HG03103 (cell line): ENCODE data around the gene GFRA1.

Source experiments
- ATAC-seq: cut with Tn5 transposase; IDR thresholded peaks from one replicate; pipeline ENCODE4 v1.9.1; 2021; ENCODE audit warnings: low read depth; ENCODE audit not compliant: unreplicated experiment

The GFRA1 gene, protein sequence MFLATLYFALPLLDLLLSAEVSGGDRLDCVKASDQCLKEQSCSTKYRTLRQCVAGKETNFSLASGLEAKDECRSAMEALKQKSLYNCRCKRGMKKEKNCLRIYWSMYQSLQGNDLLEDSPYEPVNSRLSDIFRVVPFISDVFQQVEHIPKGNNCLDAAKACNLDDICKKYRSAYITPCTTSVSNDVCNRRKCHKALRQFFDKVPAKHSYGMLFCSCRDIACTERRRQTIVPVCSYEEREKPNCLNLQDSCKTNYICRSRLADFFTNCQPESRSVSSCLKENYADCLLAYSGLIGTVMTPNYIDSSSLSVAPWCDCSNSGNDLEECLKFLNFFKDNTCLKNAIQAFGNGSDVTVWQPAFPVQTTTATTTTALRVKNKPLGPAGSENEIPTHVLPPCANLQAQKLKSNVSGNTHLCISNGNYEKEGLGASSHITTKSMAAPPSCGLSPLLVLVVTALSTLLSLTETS

DNA sequence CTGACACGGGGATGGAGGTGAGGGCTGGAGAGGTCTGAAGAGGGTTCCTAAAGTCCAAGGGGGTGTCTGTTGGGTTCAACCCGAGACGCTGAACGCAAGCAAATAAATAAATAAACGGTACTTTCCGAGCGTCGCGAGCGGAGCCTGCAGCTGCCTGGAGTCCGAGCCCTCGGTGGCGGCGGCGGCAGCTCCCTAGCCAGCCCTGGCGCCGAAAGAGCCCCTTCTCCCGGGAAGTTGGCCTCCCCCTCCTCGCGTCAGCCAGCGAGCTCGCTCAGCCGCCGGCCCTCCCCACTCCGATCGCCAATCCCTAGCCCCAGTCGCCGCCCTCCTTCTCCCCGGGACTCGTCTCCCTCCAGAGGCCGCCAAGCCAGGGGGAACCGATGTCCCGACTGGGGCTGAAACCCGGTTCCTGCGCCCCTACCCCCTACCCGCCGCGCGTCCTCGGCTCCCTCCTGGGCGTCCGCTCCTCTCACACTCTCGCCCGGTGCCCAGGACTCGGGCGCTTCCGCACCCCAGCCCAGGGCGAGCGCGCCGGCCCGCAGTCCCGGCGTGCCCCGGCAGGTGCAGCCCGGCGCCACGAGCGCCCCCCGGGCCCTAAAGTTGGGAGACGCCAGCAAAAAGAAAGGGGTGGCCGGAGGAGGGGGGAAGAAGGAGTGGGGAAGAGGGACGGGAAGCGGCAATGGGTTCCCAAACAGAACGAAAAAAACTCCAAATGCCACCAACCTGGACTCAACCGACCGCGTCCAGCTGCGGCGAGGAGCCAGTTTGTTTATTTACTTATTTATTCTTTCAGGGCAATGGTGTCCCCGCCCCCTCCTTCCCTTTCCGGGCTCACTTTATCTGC is at the start of gene GFRA1:
Gene GFRA1 (minus strand): TSS at position 767 of the 844 bp plus-strand sequence. CDS start 1,177 bp downstream, outside the sequence.
- ATAC-seq: no peak

DNA sequence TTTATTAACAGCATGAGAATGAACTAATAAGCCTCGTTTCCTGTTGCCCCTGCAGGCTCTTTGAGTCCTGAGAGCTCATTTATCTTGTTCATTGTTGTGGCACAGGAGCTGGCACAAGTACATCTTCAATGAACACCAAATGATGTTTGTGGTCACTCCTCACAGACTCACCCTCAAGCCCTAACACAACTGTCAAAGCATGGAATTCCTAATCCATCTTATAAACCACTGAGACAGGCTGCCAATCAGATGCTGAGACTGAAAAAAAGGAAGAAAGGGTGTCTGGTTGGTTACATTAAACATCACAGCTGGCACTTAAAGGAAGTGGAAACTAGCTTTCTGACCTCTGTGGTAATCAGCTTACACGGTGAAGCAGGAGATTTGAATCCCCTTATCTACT is 43.5 kb upstream of the GFRA1 start:
- ATAC-seq: no peak

DNA sequence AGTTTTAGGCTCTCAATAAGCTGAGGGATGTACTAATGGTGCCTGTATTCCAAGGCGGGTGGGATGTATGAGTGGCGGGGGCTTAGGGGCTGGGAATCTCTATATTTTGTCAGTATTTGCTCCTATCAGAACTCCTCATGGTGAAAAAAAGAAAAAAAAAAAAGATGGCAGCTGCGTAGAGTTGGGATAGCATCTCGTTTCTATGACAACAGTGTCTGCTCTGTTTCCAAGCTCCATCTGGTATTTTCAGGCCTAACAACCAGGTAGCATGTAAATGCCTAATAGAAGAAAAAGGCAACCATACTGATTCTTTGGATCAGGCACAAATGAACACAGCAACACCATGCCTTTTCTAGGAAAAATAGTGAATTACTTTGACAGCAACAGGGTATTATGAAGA is 39.5 kb upstream of the GFRA1 start:
- ATAC-seq: no peak

DNA sequence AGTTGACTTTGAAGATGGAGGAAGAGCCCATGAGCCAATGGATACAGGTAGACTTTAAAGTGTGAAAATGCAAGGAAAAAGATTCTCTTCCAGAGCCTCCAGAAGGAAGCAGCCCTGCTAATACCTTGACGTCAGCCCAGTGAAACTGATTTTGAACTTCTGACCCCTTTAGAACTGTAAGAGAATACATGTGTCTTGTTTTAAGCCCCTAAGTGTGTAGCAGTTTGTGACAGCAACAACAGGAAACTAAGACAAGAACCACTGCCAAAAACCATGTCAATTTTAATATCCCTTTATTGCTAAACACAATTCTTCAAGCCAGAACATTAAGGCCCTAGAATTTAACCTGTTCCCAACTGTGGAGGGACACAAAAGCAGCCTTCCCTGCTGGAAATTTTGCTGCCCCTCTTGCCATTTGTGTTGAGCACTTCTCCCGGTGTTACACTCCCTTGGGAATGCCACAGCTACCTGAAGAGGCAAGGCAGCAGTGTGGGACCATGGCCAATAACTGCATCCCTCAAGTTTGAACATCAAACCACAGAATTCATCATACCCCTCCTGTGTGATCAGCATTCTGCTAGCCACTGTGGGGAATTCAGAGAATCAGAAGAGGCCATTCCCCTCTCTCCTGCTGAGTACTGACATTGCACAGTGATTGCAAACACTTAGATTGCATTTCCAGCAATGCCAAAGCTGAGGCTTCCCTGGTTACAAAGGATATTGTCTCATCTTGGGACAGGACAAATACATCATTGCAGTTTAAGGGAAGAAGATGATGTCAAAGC is 38.9 kb upstream of the GFRA1 start:
- no peak for ATAC-seq

DNA sequence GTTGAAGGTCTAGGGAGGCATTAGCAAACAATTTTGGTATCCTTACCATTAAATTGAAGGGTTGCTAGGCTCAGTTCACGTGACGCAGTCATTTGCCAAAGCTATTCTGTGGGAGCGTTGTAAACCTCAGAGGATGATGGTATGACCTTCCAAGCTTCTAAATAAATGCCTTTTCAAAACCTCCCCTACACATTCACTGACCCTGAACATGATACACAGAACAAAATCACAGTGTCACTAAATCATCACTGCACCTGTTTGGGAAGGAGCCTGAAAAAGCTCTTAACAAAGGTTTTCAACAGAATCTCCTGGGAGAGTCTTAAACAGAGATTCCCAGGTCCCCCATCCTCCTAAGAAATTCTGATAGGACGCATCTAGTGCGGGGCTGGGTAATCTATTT is 38.0 kb upstream of the GFRA1 start:
- ATAC-seq: no peak

DNA sequence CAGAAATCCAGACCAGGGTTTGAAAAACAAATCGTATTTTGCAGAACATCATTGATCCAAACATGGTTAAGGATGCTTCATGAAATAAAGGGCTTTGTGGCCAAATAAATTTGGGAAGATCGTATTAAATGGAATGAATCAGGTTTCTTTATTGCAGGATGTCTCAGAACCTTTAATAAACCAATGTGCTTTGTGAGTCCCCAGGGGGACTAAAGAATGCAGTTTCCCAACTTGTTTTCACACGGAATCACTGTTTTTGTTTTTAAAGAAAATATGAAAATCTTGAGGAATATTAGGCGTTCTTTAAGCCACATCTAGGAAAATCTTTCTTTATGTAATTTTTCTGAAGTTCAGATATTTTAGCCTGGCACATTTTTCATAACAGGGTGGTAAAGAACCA is 34.4 kb upstream of the GFRA1 start:
- no peak for ATAC-seq

DNA sequence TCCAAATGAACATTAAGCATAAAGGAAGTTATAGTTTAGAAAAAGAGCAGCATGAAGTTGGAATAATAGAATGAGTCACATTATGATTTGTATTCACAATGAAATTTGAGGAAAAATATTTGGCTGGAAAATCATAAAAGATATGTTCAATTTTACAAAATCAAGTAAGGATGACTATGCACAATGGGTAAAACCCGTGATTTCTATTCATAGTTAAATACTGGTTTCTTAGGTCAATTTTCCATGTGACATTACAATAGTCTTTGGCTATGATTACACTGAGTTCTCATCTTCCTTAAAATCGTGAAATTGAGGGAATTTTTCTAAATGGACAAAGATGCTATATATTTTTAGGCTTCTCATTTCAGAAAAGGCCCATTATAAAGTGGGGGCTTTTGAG is 33.8 kb upstream of the GFRA1 start:
- no peak for ATAC-seq

DNA sequence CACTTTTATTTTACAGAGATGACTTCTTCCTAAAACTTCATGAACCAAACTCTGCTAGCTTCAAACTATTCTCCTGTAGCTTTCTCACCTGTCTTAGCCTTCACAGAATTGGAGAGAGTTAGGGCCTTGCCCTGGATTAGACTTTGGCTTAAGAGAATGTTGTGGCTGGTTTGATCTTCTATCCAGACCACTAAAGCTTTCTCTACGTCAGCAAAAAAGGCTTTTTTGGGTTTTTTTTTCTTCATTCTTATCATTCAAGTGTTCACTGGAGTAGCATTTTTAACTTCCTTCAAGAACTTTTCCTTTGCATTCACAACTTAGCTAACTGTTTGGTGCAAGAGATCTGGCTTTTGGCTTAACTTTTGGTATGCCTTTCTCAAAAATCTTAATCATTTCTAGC is 31.9 kb upstream of the GFRA1 start:
- ATAC-seq: no peak

DNA sequence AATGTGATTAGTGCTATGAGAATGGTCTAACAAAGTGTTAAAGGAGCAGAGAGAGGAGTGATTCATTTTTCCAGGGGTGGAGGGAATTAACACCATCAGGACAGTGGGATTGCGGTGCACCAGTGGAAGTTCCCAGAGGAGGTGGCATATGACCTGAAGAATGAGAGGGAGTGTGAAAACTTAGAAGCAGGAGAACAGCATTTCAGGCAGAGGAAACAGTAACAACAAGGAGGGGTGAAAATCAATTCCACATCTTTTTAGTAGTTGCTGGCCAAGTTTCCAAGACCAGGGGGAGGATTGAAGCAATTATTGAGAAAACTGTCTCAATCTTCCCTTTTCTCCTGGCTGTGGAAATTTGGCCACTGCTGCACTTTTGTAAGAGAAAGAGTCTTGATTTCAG is 27.5 kb upstream of the GFRA1 start:
- no peak for ATAC-seq

DNA sequence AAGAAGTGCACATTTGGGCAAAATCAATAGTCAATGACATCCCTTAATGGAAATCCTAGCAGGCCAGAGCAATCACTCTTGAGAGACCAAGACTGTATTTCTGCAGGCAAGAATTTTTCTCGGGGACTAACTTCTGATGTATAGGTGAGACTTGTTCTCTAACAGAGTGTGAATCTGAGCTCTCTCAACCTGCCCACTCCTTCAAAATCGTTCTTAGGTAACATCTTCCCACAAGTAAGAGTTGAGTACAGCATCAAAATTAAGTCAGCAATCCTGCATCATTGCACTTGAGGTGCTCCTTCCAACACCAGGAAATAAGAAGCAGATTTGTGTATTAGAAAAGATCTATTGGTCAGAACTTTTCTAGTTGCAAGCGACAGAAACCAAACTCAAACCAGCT is 25.6 kb upstream of the GFRA1 start:
- ATAC-seq: no peak

DNA sequence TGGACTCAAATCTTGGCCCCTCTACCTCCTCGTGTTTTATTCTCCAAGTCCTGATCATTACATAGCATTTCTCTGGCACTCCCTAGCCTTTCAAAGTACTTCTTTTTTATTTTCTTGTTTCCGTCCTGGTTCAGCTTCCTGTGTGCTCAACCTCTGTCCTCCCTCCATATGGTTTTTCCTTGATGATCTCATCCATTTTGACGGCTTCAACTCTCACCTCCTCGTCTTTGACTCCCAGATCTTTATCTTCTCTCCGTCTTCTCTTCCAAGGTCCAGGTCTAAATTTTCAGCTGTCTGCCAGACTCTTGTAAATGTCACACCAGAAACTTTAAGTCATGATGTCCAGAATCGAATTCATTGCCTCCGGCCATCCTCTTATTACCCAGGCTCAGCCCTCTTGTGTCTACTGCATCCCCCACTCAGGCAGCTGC is 23.3 kb upstream of the GFRA1 start:
- no peak for ATAC-seq

DNA sequence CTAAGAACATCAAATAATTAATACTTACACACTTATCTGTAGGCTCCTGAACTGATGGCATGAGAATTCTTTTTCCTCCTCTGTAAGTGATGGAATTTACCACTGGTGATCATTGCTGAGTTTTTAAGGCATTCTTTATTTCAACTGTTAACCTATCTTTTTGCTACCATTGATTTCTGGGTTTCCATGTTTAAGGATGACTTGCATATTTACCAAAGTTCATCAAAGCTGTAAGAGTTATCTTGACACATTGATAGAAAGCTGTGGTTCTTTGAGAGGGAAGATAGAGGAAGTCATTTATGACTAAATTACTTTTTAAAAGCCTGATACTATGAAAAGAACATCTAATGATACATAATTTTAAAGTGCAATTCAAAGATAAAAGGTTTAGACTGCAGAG is 19.5 kb upstream of the GFRA1 start:
- ATAC-seq: no peak

DNA sequence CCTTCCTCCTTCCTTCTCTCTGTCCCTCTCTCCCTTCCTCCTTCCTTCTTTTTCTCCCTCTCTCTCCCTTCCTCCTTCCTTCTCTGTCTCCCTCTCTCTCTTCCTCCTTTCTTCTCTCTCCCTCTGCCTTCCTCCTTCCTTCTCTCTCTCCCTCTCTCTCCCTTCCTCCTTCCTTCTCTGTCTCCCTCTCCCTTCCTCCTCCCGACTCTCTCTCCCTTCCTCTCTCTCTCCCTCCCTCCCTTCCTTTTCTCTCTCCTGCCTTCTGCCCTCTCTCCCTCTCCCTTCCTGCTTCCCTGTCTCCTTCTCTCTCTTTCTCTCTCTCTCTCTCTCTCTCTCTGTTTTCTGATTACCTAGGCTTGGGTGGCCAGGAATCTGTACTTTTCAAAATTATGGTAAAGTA is 16.6 kb upstream of the GFRA1 start:
- no peak for ATAC-seq

DNA sequence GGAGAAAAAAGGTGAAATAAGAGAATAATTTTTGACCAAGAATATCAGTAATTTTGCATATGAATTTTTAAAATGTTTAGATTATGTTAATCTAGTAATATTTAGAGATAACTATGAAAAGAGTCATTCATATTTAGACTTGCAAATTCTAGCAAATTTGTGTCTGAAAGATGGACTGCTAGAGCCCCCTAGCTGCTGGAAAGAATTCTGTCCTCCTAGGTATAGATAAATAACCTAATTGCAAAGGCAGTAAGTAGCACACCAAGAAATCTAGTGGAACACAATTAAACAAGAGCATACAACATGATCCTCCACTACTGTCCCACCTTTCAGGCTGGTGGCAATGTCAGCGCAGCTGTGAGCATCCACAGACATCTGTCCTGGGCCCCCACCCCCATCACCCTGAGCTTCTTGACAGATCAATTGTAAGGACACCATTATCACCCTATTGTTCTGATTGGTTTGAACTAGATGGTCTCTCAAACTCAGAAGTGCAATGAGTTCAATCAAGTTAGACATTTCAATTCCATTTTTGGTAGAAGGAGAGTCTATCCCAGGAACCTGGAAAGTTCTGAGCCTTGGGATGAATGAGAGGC is 15.0 kb upstream of the GFRA1 start:
- ATAC-seq: no peak

DNA sequence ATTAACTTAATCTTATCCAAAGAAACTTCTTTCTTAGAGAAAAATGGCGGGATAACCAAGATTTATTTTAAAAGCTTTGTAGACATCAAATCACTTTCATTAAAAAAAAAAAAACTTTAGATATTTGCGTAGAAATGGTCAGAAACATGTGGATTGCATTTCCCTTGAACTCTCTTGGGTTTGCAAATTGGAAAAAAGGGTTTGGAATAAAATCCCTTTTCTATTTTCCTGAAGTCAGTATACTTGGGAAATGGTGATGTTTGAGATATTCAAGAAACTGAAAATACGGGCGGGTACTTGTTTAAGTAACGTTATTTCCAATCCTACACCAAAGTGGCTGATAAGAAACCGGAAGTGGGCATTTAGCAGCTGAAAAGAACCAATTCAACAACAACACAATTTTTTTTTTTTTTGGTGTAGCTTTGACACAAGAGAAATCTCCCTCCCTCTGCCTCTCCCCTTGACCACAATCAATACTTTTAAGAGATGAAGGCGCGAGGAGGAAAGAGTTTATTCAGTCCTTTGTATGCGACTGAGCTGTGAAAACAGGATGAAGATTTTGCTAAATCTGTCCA is 13.7 kb upstream of the GFRA1 start:
- ATAC-seq: no peak

DNA sequence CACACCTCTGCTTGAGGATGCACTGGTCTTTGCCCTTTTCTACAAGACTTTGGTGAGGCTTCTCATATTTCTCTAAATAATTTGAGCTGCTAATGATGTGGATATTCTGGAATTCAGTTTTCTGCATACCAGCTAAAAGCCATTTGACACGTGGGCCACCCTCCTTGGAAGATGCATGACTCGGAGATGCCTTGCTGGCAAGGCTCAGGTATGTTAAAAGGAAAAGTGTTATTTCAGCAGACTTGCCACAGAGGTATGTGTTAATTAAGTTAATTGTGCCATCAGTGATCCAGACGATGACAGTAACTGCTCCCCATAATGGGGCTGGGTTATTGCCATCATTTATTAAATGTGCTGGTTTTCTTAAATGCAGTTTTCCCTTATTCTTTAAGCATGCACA is 8.8 kb upstream of the GFRA1 start:
- no peak for ATAC-seq

DNA sequence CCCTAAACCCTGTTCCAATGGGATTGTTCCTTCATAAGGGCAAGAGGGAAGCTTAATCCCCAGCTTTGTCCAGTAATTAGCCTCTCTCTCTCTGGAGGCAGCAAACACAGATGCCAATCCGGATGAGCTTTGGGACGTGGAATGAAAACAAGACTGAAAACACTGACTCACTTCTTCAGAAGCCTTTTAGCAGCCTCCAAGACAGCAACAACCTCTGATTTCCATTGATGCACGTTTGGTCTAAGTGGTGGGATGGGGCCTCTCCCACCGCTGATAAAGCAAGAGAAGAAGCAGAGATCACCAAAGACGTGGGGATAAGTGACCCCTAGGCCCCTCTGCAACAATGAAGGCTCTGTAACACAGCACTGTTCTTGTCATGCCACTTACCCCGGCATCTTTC is 5.8 kb upstream of the GFRA1 start:
- no peak for ATAC-seq

DNA sequence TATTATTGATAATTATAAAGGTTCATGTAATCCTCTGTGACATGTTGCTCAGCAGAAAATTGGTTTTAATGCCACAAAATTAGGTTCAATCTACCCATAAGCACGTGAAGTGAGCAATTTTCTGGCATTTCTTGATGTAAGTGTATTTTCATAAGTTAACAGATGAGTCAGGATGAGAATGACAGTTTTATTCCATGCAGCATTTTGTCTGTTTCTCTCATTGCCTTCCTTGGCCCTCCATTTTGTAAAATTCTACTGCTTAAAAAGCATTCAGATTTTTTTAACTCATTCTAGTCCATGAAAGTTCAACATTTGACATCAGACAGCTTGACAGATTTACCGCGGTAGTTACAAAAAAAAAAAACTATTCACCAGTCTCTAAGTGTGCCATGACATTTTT is 4.0 kb upstream of the GFRA1 start:
- no peak for ATAC-seq

DNA sequence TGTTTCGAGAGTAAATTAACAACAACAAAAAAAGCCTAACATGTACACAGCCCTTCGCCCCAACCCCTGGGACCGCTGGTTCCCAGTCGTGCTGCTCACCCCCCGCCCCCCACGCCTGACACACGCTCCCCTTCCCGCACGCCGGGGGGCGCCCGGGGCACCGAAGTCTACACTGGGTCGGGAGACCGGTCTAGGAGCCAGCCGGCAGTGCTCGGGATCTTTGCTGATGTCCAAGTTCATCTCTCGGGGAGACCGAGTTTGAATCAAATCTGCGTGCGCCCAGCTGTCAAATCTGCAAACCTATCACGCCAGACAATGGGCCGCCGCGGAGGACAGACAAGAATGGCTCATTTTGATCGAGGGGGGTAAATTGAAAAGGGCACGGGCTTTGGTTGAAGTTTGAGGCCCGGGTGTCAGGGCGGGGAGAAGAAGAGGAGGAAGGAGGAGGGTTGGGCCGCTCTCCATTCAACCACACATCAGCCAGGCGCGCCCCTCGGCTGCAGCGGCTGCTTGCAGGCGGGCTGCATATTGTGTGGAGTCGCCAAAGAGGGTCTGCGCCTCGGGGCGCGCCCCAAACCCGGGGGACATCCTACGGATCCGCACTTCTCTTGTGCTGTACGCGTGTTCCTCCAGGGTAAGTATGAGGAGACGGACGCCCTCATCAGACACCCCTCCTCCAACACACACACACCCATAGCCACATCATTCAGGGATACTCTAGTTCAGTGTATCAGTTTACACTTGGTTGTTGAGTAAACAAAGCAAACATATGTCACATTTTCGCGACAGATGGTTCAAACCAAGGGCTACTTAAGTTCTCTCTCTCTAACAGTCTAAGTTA is 1.3 kb upstream of the GFRA1 start:
- ATAC-seq: no peak
